Lower leg skin (tissue), 4 donors: ENCODE results near the gene TMEM218. TPM values are rescaled to one million over a fixed set of nuclear protein-coding genes. Genes with fewer than 3 reads are reported as not detected.

Source experiments
- DNase-seq, 2 donors: peaks; one replicate each; pipeline ENCODE4 v3.0.0-alpha.2; 2019; ENCODE audit warnings: low spot score in 2 of 2
- H3K4me3 ChIP-seq: fragments of 200-600 bp; sonication (generic); 2 replicates; pipeline ENCODE4 v1.5.1; 2017; ENCODE audit warnings: mild to moderate bottlenecking, low read depth; ENCODE audit not compliant: poor library complexity, severe bottlenecking
- CTCF ChIP-seq, 3 donors: fragments of 450-650 bp; IDR thresholded peaks; one replicate each; pipeline ENCODE4 v1.5.1; 2016; ENCODE audit warnings: antibody characterized with exemption in 3 of 3, mild to moderate bottlenecking in 3 of 3, moderate library complexity in 2 of 3
- POLR2A ChIP-seq, 2 donors: fragments of 450-650 bp; IDR thresholded peaks; one replicate each; pipeline ENCODE4 v1.6.1; 2016 to 2017; ENCODE audit warnings: antibody characterized with exemption in 2 of 2, mild to moderate bottlenecking in 1 of 2, moderate library complexity in 1 of 2
- WGBS, 2 donors: methylation state at CpG; one replicate each; pipeline ENCODE4 v1.1.5; 2018; 5-methylcytosine and 5-hydroxymethylcytosine counted together
- intact Hi-C: fragments of 100-400 bp; cut with DNase I; formaldehyde crosslinking; loops from one replicate; pipeline ENCODE4 v1.15.0; 2023; ENCODE audit warnings: low total_unique reads
- total RNA-seq, 4 donors: library from RNA; depleted of rRNA; stranded (reverse); fragments of >200 nt; gene quantifications; one replicate each; pipeline ENCODE4 v1.1.0, GENCODE V29; 2016

The TMEM218 gene
- total RNA-seq, 4 donors from 2014 or later = 8.6 to 17.1 (median 13.6) TPM

GRCh38 chr11:125155100-125155444, 43.6 kb upstream of the TMEM218 start:
- H3K4me3 ChIP-seq = no peak overlapping the region
- TF ChIP-seq CTCF (IDR thresholded peaks at IDR 0.05) (no peak), POLR2A (IDR thresholded peaks at IDR 0.05) (no peak)
- peak in 1 of 2 donors; percentile 18 for DNase-seq
- intact Hi-C loops = no loop called here
- WGBS, 2 donors = 93 to 94% methylated on average over 6 of the region's 6 CpGs

- TF ChIP-seq POLR2A (IDR thresholded peaks at IDR 0.05) (no peak), CTCF (IDR thresholded peaks at IDR 0.05) (no peak)
- WGBS, 2 donors = 58 to 65% methylated on average over 7 of the region's 7 CpGs
- no peak overlapping the region for H3K4me3 ChIP-seq
- intact Hi-C loops = no loop called here
- DNase-seq = peak in 1 of 2 donors; percentile 78
Measured at GRCh38 chr11:125154378-125155099, 43.1 kb upstream of the TMEM218 start.

GRCh38 chr11:125153837-125154236, 42.4 kb upstream of the TMEM218 start:
- TF ChIP-seq POLR2A (IDR thresholded peaks at IDR 0.05) (no peak), CTCF (IDR thresholded peaks at IDR 0.05) (no peak)
- DNase-seq = peak in 1 of 2 donors; percentile 31
- H3K4me3 ChIP-seq = no peak overlapping the region
- intact Hi-C loops = no loop called here
- WGBS, 2 donors = 70 to 81% methylated on average over 2 of the region's 2 CpGs

GRCh38 chr11:125148743-125149142, 37.3 kb upstream of the TMEM218 start:
- 85 to 88% methylated on average over 5 of the region's 5 CpGs for WGBS, 2 donors
- no peak for DNase-seq
- TF ChIP-seq POLR2A (IDR thresholded peaks at IDR 0.05) (no peak), CTCF (IDR thresholded peaks at IDR 0.05) (no peak)
- intact Hi-C loops = loop anchor here (10.0 kb wide), 1 partner anchor 194 kb away; the partner anchor contains the start of gene CCDC15
- no peak overlapping the region for H3K4me3 ChIP-seq

GRCh38 chr11:125148011-125148410, 36.6 kb upstream of the TMEM218 start:
- no peak overlapping the region for H3K4me3 ChIP-seq
- TF ChIP-seq POLR2A (IDR thresholded peaks at IDR 0.05) (no peak), CTCF (IDR thresholded peaks at IDR 0.05) (no peak)
- DNase-seq = no peak
- intact Hi-C loops = loop anchor here (10.0 kb wide), 1 partner anchor 193 kb away; the partner anchor contains the start of gene CCDC15

- no peak overlapping the region for H3K4me3 ChIP-seq
- 52 to 60% methylated on average over 6 of the region's 6 CpGs for WGBS, 2 donors
- DNase-seq = no peak
- TF ChIP-seq POLR2A (IDR thresholded peaks at IDR 0.05) = no peak
- no peak for TF ChIP-seq CTCF (IDR thresholded peaks at IDR 0.05)
- intact Hi-C loops = loop anchor here (10.0 kb wide), 1 partner anchor 192 kb away; the partner anchor contains the start of gene CCDC15
Measured at GRCh38 chr11:125147280-125147679, 35.9 kb upstream of the TMEM218 start.
